NCI-H146 treated with DMSO at 0.1 percent for 48 hours (cell line): ENCODE data around the gene AFF1.
"Not testable (repeated sequence)": the region's sequence is repeated elsewhere in the genome, so short reads cannot be mapped to it uniquely, and the experiment has no call there.

Experiments
- DNase-seq: peaks from one replicate; lab custom pipeline; 2025; ENCODE audit not compliant: unreplicated experiment; lab: John Stamatoyannopoulos, UW

AFF1 gene

DNA sequence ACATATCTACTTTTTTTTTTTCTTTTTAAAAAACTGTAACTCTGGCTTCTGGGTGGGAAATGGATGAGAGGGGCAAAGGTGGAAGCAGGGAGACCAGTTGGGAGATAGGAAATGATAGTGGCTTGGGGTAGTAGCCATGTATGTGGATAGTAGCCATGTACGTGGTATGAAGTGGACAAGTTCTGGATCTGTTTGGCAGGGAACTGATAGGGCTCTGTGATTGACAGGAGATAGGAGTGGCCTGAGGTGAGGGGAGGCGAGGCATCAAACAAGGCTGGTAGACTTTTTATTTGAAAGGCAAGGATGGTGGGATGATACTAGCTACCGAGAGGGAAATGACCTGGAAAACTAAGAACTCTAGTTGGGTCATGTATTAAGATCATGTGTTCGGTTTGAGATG lies 117.8 kb downstream of the AFF1 start:
- DNase-seq: no peak

DNA sequence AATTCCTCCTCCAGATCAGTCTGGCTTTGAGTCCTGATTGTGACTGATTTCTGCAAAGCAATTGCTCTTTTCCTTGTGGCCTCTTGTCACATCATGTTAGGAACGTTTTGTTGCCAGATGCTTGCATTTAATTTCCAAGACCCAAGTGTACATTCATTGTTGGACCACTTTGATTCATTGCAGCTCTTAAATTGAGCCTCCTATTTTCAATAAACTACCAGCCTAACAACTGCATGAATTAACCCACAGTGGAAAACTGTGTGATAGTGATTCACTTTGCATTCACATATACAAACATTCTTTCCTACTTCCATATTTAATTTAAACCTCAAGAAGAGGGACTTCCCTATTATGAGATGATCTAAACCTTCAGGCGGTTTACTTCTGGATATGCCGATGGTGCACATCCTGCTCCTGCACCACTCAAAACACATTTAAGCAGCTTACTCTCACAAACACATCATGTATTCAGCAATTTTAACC lies 118.4 kb downstream of the AFF1 start:
- no peak for DNase-seq

DNA sequence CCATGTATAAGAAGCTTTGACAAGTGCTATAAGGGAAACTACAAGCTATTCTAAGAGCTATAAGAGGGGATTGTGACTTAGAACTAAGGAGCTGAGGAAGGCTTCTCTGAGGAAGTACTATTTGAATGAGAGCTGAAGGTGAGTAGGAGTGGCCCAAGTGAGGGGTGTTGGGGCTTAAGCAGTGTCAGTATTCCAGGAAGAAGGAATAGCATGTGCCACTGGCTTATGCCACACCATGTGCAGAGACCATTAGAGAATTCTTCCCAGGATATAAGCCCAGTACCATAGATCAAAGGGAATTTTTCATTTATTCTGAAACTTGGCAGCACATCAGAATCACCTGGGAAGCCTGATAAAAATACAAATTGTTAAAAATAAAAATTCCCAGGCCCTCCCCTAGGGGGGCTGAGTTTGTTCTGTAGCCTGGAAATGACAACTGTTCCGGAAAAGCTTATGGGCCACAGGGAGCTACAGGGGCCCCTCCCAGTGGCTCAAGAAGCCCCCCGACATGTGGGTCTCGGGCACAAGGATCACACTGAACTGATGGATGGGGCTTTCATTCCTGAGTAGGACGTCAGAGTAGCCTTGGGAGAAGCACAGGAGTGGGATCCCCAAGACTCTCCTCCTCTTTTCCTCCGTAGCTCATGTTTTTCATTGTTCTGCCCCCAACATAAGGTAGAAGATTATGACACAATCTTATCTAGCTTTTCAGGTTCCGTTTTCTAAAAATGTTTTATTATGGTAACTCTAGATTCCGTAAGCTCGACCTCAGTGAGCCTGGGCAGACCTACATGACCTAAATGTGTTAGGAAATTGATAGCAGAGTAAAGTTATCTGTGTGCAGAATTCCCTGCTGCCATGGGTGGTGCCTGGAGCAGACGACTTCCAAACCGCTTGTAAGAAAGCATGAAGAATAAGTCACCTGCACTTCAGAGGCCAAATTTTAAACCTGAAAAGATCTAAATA lies 119.3 kb downstream of the AFF1 start:
- no peak for DNase-seq

DNA sequence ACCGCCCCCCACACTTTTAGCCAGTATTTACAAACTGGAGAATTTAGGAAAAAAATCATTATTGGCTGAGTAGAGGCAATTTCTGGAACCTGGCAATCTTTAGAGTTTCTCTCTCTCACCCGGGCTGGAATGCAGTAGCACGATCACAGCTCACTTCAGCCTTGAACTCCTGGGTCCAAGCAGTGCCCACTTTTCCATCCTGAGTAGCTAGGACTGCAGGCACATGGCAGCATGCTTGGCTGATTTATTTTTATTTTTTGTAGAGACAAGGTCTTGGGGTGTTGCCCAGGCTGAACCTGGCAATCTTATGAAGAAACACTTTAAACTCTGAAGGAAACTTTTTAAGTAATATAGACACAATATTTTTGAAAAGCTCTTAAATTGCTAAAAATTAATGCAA lies 120.1 kb downstream of the AFF1 start:
- DNase-seq: no peak

DNA sequence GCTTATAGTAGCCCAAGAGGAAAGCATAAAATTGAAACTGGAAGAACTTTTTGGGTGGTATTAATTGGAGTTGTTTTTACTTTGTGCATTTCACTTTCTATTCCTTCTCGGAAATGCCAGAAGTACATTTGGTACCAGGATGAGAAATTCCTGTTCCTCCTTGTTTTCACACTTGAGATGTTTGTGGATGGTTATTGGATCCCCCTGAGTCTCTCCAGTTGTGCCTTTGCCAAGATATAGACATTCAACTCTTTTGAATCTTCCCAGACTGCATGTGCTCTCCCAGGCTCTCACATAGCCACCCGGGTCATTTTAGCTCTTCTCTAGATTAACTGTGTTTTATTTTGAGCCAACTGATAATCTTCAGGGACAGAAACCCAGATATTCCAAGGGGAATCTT lies 120.5 kb downstream of the AFF1 start:
- DNase-seq: no peak

DNA sequence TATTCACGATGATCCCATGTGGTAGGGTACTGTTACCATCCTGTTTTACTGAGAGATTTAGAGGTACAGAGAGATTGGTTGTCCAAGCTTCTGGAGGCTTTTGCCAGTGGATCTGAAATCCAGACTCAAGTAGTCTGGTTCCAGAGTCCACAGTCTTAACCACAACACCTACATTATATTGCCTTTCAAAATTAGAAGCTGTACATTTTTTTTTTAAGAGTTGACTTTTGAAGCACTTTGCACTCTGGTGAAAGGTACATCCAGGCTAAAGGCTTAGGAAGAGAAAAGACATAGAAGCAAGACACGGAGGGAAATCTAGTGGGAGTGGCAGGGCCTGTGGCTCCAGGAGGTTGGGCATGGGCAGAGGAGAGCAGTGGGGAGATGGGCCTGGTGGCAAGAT lies 122.1 kb downstream of the AFF1 start:
- no peak for DNase-seq

DNA sequence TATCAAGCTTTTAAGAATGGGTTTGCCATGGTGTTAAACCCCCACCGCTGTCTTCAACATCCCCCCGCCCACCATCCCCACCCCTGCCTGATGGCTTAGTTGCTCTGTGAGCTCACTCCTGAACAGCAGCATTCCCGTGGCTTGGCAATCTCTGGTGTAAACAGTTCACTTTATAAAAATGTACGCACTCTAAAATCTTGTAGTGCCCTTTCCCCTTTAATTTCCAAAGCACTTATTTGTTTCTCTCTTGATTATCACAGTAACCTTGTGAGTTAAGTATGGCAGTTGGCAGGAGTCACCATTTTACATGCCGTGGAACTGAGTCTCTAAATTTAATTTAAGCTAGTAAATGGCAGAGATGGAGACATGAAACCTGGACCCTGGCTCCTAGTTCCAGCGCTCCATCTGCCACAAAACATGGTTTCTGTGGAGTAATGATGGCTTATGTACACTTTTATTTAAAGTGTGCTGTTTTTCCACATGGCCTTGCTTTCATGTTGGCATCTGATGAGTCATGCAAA lies 123.1 kb downstream of the AFF1 start:
- DNase-seq: no peak

DNA sequence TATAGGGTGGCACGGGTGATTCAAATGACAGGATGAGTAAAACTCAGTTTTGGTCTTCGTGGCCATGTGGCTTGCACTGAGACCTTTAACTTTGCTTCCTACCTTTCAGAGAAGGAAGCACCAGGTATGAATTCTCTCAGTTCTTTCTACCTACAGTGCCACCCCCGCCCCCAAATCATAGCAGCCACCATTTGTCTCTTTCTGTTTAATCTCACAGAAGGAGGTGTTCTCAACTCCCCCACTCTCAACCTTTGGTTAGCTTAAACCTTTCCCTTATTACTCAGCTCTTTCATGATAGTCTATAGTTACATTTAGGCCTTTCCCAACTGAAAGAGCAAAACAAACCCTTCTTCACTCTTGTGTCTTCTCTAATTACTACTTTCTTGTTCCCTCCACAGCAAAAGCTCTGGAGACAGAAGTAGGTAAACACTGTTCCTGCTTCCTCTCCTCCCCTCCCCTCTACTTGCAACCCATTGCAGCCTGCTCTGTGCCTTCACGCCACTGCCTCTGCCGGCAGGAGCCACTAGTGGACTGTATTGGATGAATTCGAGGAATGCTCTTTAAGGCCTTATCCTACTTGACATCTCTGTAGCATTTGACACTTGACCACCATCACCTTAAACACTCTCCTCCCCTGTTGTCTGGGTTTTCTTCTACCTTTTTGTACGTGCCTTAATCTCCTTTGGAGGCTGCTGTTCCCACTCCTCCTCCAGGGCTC lies 123.7 kb downstream of the AFF1 start:
- no peak for DNase-seq

DNA sequence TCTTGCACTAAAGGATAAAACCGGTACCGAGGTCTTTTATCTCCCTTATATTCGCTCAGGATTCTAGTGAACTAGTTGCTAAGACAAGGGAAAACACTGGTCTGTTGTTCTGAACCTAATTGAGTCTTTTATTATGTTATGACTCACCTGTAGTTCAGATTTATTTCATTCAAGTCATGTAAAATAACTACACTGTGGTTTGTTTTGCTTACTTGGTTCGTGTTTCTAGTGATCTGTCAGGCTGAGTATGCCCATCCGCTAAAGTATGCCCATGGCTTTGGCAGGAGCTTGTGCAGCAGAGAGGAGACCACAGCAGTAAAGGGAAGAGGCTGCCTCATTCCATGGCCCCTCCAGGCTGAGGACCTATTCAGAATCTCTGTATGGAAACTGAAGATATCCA lies 126.1 kb downstream of the AFF1 start:
- no peak for DNase-seq

DNA sequence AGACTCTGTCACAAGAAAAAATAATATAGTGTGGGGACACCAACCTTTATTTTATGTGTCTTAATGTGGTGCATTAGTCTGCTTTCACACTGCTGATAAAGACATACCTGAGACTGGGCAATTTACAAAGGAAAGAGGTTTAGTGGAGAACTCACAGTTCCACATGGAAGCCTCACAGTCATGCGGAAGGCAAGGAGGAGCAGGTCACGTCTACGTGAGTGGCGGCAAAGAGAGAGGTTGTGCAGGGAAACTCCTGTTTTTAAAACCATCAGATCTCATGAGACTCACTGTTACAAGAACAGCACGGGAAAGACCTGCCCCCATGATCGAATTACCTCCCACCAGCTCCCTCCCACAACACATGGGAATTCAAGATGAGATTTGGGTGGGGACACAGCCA lies 130.2 kb downstream of the AFF1 start:
- DNase-seq: no peak

DNA sequence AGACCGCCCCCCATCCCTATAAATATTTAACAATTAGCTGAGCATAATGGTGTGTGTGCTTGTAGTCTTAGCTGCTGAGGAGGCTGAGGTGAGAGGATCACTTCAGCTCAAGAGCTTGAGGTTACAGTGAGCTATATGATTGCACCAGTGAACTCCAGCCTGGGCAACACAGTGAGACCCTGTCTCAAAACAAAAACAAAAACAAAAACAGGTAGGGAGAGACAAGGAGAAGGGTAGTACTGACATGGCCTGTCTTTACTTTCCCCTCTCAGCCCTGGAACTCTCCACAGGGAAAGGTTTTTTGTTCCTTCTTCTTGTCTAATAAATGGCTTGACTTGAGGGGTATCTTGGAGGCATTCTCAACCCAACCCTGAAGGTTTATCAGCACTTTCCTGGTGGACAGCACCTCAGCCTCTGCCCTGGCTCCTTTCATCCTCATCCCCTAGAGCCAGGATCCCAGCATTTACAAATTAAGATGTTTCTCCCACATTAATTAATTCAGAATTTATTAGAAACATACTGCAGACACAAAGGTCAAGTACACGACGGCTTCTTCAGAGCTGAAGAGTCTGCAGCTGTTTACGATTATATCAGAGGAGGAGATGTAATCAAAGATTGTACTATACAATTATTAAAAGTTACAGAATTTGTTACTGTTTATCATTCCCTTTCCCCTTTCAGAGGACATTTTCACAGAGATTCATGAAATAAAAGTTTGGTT lies 131.8 kb downstream of the AFF1 start:
- no peak for DNase-seq

DNA sequence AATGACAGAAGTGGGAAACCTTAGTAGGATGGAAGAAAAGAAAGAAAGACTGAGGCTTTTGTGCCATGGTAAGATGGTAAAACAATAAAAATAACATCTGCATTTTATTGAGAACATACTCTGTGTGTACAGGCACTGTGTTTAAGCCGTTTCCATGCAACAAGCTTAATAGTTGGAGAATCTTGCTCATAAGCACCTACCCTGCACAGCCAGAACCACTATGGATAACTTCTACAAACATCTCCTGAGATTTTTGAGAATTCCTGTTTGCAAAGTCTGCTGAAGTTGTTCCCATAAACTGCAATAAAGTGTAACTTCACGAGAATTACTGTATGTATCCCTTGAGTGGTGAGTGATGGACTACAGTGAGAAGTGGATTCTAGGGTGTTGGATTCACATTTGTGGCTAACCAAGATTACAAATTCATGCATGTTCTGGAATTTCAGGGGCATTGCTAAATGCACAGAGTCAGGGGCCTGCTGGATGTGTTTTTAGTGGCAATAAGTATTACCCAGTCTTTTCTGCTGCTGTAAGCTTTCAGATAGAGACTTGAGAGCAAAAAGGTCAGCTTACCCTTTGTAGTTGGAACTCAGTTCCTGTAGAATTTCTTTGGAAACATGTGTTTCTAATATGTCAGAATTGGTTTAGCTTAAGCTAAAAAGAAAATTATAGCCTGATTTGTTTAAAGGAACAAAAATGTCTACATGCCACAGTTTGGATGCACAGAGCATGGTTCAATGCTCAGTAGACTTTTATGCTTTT lies 132.5 kb downstream of the AFF1 start:
- DNase-seq: no peak

DNA sequence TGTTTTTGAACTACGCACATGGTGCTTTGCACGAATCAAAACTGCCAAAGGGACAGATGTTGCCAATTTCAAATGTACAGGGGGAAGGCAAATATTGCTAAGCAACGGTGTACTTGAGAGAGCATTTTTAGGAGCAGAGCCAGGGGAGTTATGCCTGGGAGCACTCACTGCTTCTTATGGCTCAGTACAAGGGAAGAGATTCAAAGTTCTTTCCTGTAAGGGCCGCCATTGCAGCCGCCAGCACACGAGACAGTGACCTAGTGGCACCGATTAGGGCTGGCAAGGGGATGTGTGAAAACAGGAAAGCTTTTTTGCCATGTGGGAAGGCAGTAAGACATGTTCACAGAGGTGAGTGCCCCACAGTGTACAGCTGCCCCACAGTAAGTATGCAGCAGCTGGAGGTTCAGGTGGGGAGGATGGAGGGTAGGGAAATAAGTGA lies 133.8 kb downstream of the AFF1 start:
- DNase-seq: no peak

DNA sequence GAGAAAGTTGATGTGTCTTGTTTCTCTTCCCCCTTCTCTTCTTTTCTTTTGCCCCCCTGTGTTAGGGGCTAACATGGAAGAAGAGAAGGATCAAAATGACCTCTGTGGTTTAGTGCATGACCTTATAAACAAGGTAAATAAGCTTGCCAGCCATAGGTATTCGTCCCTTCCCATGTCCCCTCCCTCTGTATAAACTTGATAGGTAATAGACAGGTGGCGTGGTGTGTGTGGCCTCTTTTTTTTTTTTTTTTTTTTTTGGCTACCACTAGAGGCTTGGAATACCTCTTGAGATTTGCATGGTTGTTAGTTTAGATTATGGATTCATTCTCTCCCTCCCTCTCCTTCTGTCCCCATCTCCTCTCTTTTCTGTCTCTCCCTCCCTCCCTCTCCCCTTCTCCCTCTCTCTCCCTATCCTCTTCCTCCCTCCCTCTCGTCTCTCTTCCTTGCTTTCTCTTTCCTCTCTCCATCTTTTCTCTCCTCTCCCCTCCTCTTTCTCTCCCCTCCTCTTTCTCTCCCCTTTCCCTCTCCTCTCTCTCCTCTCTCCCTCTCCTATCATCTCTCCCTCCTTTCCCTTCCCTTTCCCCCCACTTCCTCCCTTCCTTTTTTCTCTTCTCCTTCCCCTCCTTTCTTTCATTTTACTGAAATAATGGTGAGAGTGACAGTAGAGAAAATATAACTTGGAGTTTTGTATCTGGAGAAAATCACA lies 134.4 kb downstream of the AFF1 start:
- DNase-seq: no peak

DNA sequence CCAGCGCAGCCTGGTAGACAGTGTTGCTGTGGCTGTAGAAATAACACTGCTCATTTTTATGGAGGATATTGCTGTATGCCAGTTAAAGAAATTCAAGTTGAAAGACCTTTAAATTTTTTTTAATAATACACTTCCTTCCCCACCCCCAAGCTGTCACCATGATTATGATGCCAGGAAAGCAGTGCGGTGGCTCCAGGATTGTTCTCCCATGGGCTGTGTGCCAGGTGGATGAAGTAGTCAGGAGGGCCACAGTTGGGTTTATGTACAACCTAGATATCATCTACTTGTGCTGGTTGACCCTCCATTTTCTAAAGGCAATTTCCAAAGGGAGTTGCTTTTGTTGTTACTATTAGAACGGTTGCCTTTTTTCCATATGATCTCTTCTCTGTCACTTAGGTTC lies 136.6 kb downstream of the AFF1 start:
- no peak for DNase-seq

DNA sequence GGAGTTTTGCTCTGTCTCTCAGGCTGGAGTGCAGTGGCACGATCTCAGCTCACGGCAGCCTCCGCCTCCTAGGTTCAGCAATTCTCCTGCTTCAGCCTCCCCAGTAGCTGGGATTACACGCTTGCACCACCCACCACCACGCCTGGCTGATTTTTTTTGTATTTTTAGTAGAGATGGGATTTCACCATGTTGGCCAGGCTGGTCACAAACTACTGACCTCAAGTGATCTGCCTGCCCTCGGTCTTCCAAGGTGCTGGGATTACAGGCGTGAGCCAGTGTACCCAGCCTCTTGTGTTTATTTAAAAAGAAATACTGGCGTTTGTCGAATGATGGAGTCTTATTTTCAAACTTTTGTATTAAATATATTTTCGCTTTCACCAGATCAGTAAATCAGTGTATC lies 137.7 kb downstream of the AFF1 start:
- DNase-seq: not testable (repeated sequence)

DNA sequence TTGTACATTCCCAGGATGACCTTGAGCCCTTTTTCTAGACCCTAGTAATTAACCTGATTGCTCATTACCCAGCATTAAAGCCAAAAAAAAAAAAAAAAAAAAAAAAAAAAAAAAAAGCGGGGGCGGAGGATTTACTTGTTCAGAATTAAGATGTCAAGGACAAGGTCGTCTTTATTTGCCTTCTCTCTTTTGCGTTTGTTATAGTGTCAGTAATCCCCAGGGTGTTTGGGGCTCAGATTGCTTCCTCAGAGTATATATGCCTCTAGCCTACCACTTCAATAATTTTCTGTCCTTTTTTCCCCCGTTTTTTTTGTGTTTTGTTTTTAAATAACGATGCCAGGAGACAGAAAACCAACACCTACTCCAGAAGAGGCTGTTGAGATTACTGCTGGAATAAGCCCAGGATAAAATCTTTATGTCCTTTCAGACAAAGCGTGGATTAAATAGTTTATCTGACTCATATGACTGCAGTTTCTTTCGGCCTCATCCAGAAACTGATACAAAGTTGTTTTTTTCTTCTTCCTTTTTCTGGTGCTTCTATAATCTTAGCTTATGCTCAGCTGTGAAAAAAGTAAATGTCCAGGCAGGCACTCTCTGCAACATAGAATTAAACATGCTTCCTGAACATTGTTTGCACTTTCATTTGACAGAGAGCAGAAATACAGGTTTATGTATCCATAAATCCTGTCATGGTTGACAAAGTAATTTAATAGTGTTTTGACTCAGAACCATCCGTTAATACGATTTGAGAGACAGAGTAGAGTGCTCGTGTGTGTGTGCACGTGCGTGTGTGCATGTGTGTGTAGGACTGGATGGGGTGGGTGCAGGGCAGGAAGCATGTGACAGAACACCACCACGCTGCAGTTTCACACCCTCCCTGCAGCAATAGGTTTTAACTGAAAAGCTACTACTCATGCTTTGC lies 138.6 kb downstream of the AFF1 start:
- DNase-seq: no peak

DNA sequence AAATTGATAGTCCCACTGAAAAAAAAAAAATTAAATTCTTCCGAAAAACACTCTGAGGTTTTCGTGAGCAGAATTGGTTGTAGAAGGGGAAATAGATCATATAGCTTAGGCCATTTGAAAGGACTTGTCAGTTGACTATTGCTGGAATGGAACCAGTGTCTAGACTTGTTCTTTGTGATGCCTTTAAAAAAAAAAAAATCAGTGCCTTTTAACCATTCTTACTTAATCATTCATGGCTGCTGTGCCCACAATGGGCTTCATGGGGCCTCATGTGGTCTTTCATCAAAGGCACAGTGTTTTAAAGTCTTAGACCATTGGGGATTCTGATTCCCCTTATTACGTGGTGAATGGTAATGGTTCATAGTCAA lies 139.3 kb downstream of the AFF1 start:
- DNase-seq: no peak

DNA sequence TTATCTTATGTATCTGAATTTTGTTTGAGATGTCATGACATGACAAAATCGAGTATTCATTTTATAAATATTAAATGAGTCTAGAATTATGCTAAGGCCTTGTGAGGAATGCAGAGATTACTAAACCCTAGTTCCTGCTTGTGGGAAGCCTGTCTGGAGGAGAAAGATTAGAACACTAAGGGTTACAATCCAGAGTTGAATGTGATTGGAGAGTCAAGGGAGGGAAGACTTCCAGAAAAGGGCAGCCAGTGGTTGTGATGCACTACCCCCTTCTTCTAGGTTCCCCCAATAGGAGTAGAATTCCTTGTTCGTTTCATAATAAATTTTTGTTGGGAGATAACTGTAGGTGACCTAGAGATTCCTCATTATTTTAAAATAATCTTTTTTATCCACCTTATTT lies 141.1 kb downstream of the AFF1 start:
- DNase-seq: no peak
